ENCODE results near the gene GOSR2. TPM values are rescaled to one million over a fixed set of nuclear protein-coding genes. Genes with fewer than 3 reads are reported as not detected.
A peak's percentile ranks its signal among the peaks of the same experiment; 100 is the strongest.

The GOSR2 gene
- total and polyA plus RNA-seq, 9 of the 15 experiments (the other 6 are each of a cell fraction or from before 2014, with no cell fraction given) = 32.7 to 96.3 (median 48.9) TPM

- DNase-seq (ENCODE audit: extremely low read depth in 1 of 4, low spot score in 3 of 4) = peak; percentile 34 to 77 (median 56)
- WGBS (ENCODE audit: insufficient coverage, low coverage, missing lambda C conversion rate) = 17% methylated on average over 25 of the region's 57 CpGs
Observed at GRCh38 chr17:46979147-46979863, 56.3 kb downstream of the GOSR2 start, which contains the start of gene RPRML. RPRML (minus strand) TSS chr17:46979253; CDS start chr17:46979007, 246 bp downstream.

More at GRCh38 chr17:46979147-46979863, 56.3 kb downstream of the GOSR2 start, which contains the start of gene RPRML:
- in situ Hi-C loops (cut with MboI) = loop anchor here (25.0 kb wide), 1 partner anchor 633 kb away; no protein-coding TSS in a partner anchor
- Histone ChIP-seq H3K9me1 (ENCODE audit: control insufficient read depth, insufficient read depth, low read length) (no peaks in the 10 kb centered on the region), H3K79me2 (ENCODE audit: control insufficient read depth, insufficient read depth, low read length) (no peaks in the 10 kb centered on the region), H3K4me3 (peak within 1 kb of the TSS; percentile 28; the same call in 1 of the 2 replicates), H3K9me3 (replicated peaks; ENCODE audit: control insufficient read depth, insufficient read depth, low read depth, low read length) (no peaks in the 10 kb centered on the region), H3K27ac (ENCODE audit: extremely low read depth, low read depth, low read length) (no peak within 1 kb of the TSS), H2AFZ (ENCODE audit: low read depth, low read length) (0 out of 2 replicates have a peak within 1 kb of the TSS, but pooled peaks have one; percentile 45), H4K20me1 (replicated peaks; ENCODE audit: control insufficient read depth, insufficient read depth, low read length) (no peaks in the 10 kb centered on the region; the same call in 1 of the 2 replicates), H3K36me3 (ENCODE audit: control insufficient read depth, insufficient read depth, low read length) (no peaks in the 10 kb centered on the region), H3K4me1 (replicated peaks in 1 of 2; ENCODE audit: control insufficient read depth in 2 of 2, insufficient read depth in 2 of 2, low read length in 2 of 2) (peaks cover 10 to 30% of the 10 kb centered on the region in 2 experiments; a peak in 4 of 5 replicates), H3K9ac (ENCODE audit: insufficient read depth in 1 of 2, low read depth in 2 of 2, low read length in 2 of 2) (peak within 1 kb of the TSS in 1 of 2 experiments; percentile 65; a peak in 2 of 4 replicates), H3K4me2 (ENCODE audit: insufficient read depth, low read length) (peak within 1 kb of the TSS; percentile 65), H3K27me3 (ENCODE audit: control insufficient read depth in 2 of 2, insufficient read depth in 2 of 2, low read length in 2 of 2) (peaks cover 18 to 45% of the 10 kb centered on the region in 2 experiments; a peak in 4 of 5 replicates)
- FAIRE-seq (no peak), ATAC-seq (peak; percentile 52)
- TF ChIP-seq RFX5 (IDR thresholded peaks at IDR 0.05; ENCODE audit: low read depth, low read length) (no peak), ARID4B (CRISPR knock-in tag; IDR thresholded peaks at IDR 0.05) (0 out of 2 replicates have a peak, but pooled peaks have one; percentile 27), NRF1 (conservative IDR thresholded peaks at IDR 0.05 in 1 of 2, IDR thresholded peaks at IDR 0.05 in 1 of 2) (0 out of 4 replicates have a peak, but pooled peaks of 1 of the 2 experiments have one; percentile 8)
- no TSS peak for BruUV-seq (replicated peaks)
- CTCF ChIA-PET (ENCODE audit: low intra/inter-chr PET ratio) = no interaction called here
- intact Hi-C loops (cut with micrococcal nuclease) = no loop called here
- POLR2A ChIA-PET = no interaction called here
